MM.1S (cell line): ENCODE results near the gene GRIK3.

Source experiments
- DNase-seq: peaks from one replicate; pipeline ENCODE4 v3.0.0-alpha.2; 2015
- H2AFZ ChIP-seq: fragments of 300-600 bp; sonication (generic); 2 replicates; pipeline ENCODE4 v1.6.0; 2016; ENCODE audit warnings: antibody characterized with exemption, low read length
- H3F3A ChIP-seq: fragments of 300-600 bp; sonication (generic); 2 replicates; pipeline ENCODE4 v1.6.1; 2016; ENCODE audit warnings: mild to moderate bottlenecking, antibody characterized with exemption, low read length, moderate library complexity, mixed read lengths; ENCODE audit not compliant: insufficient read depth
- H3K27ac ChIP-seq: fragments of 300-600 bp; sonication (generic); 2 replicates; pipeline ENCODE4 v1.5.1; 2016; ENCODE audit warnings: mild to moderate bottlenecking, low read length
- H3K27me3 ChIP-seq: fragments of 300-600 bp; sonication (generic); replicated peaks from 2 replicates; pipeline ENCODE4 v1.6.0; 2016; ENCODE audit warnings: low read length; ENCODE audit not compliant: insufficient read depth
- H3K36me3 ChIP-seq: fragments of 300-600 bp; sonication (generic); replicated peaks from 2 replicates; pipeline ENCODE4 v1.6.1; 2016; ENCODE audit warnings: mild to moderate bottlenecking, low read length, mixed read lengths; ENCODE audit not compliant: insufficient read depth
- H3K4me1 ChIP-seq: fragments of 300-600 bp; sonication (generic); 2 replicates; pipeline ENCODE4 v1.6.1; 2016; ENCODE audit warnings: low read length, mixed read lengths
- H3K4me2 ChIP-seq: fragments of 300-600 bp; sonication (generic); 2 replicates; pipeline ENCODE4 v1.6.0; 2016; ENCODE audit warnings: low read depth, low read length
- H3K4me3 ChIP-seq: fragments of 300-600 bp; sonication (generic); 2 replicates; pipeline ENCODE4 v1.5.1; 2016; ENCODE audit warnings: low read length, mixed read lengths
- H3K79me2 ChIP-seq: fragments of 300-600 bp; sonication (generic); 2 replicates; pipeline ENCODE4 v1.6.1; 2016; ENCODE audit warnings: mixed run types, low read length, mixed read lengths
- H3K9ac ChIP-seq: fragments of 300-600 bp; sonication (generic); 2 replicates; pipeline ENCODE4 v1.6.1; 2016; ENCODE audit warnings: low read length, mixed read lengths
- H3K9me2 ChIP-seq: fragments of 300-600 bp; sonication (generic); replicated peaks from 2 replicates; pipeline ENCODE4 v1.6.1; 2016; ENCODE audit warnings: mild to moderate bottlenecking, low read length, mixed read lengths; ENCODE audit not compliant: insufficient read depth
- H3K9me3 ChIP-seq: fragments of 300-600 bp; sonication (generic); replicated peaks from 2 replicates; pipeline ENCODE4 v1.6.1; 2016; ENCODE audit warnings: mild to moderate bottlenecking, low read length, mixed read lengths; ENCODE audit not compliant: insufficient read depth
- H4K20me1 ChIP-seq: fragments of 300-600 bp; sonication (generic); 2 replicates; pipeline ENCODE4 v1.6.1; 2016; ENCODE audit warnings: mild to moderate bottlenecking, low read length, moderate library complexity, mixed read lengths; ENCODE audit not compliant: insufficient read depth
- EZH2 ChIP-seq: fragments of 300-600 bp; sonication (generic); optimal IDR thresholded peaks from 2 replicates; pipeline ENCODE3; 2017; ENCODE audit warnings: low read depth, mild to moderate bottlenecking, antibody characterized with exemption, low read length, mixed read lengths
- EZH2phosphoT487 ChIP-seq: fragments of 300-600 bp; sonication (generic); IDR thresholded peaks from 2 replicates; pipeline ENCODE4 v1.6.1; 2018; ENCODE audit warnings: antibody characterized with exemption, low read length
- TF ChIP-seq, protein P1 (sequence below): fragments of 300-600 bp; sonication (generic); IDR thresholded peaks from 2 replicates; pipeline ENCODE4 v1.5.1; 2016; ENCODE audit warnings: antibody characterized with exemption, low read length, mixed read lengths

The GRIK3 gene

DNA sequence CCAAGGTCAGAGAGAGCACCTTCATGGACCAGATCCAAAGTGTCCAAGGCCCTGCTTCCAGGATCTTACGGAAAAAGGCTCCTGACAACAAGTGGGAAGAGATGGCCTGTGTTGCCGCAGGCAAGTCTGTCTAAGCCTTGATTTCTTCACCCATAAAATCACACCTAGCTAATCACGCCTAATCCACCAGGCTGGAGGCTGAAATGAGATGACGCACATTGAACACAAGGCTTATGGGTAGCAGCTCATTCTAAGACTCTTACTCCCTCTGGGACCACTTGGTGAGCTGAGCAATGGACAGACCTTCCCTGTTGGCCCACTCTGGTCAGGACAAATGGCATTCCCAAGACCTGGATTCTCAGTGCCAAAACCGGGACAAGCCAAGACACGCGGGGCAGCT is 38.2 kb downstream of the GRIK3 start:
- TF ChIP-seq EZH2 (no peak), EZH2phosphoT487 (no peak)
- TF ChIP-seq, protein P1, sequence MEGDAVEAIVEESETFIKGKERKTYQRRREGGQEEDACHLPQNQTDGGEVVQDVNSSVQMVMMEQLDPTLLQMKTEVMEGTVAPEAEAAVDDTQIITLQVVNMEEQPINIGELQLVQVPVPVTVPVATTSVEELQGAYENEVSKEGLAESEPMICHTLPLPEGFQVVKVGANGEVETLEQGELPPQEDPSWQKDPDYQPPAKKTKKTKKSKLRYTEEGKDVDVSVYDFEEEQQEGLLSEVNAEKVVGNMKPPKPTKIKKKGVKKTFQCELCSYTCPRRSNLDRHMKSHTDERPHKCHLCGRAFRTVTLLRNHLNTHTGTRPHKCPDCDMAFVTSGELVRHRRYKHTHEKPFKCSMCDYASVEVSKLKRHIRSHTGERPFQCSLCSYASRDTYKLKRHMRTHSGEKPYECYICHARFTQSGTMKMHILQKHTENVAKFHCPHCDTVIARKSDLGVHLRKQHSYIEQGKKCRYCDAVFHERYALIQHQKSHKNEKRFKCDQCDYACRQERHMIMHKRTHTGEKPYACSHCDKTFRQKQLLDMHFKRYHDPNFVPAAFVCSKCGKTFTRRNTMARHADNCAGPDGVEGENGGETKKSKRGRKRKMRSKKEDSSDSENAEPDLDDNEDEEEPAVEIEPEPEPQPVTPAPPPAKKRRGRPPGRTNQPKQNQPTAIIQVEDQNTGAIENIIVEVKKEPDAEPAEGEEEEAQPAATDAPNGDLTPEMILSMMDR, result no peak

DNA sequence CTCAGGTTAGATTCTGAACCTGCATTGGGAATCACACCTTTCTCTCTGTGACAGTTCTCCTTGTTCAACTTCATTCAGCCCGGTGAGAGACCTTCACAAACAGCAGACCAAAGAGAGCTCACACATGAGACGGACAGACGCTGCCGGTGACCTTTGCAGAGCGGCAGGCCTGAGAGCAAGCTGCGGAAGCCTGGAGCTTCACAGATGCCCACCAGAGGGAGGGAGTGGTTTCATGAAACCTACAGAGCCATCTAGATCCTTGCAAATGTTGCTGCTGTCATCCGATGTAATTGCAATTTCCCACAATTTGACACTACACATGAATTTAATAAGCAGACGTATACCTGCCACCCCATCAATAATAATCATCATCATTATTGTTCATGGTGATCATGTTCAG is 39.4 kb downstream of the GRIK3 start:
- no peak for DNase-seq
- no peaks in the 10 kb centered on the region for H3K36me3 ChIP-seq
- no peaks in the 10 kb centered on the region for H3K4me1 ChIP-seq
- H3K27ac ChIP-seq, result no peak overlapping the region
- no peaks in the 10 kb centered on the region for H4K20me1 ChIP-seq
- no peak overlapping the region for H3K4me3 ChIP-seq
- H3K79me2 ChIP-seq, result no peaks in the 10 kb centered on the region
- H3K9me3 ChIP-seq, result no peaks in the 10 kb centered on the region
- TF ChIP-seq EZH2phosphoT487, result no peak
- TF ChIP-seq EZH2, result no peak
- TF ChIP-seq, protein P1, result no peak
- H3F3A ChIP-seq, result no peaks in the 10 kb centered on the region
- H3K9ac ChIP-seq, result no peak overlapping the region
- peaks cover 89% of the 10 kb centered on the region for H3K27me3 ChIP-seq
- H2AFZ ChIP-seq, result no peak overlapping the region
- no peaks in the 10 kb centered on the region for H3K9me2 ChIP-seq
- H3K4me2 ChIP-seq, result no peak overlapping the region

More for the DNA sequence above, 38.2 kb downstream of the GRIK3 start:
- Histone ChIP-seq H3K9me3 (no peaks in the 10 kb centered on the region), H3K4me3 (no peak overlapping the region), H2AFZ (no peak overlapping the region), H3K4me1 (no peaks in the 10 kb centered on the region), H3K27ac (no peak overlapping the region), H3K4me2 (no peak overlapping the region), H3K79me2 (no peaks in the 10 kb centered on the region), H4K20me1 (no peaks in the 10 kb centered on the region), H3F3A (no peaks in the 10 kb centered on the region), H3K9ac (no peak overlapping the region), H3K9me2 (no peaks in the 10 kb centered on the region), H3K27me3 (peaks cover 89% of the 10 kb centered on the region), H3K36me3 (no peaks in the 10 kb centered on the region)
- no peak for DNase-seq

DNA sequence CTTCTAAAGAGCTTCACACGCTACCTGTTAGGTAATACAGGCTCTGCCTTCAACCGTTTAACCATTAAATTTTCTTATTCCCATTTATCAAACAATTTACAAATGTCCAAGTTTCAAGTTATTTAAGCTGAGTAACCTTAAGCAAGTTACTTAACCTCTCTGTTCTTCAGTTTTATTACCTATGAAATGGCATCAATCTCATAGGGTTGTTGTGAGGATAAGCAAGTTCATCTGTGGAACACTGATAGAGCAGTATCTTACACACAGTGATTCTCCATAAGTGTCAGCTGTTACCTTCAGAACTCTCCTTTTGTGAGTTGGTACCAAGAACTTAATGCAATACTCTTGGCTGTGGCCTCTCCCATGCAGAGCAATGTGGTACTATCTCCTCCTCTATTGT is 40.0 kb downstream of the GRIK3 start:
- Histone ChIP-seq H3K9ac (no peak overlapping the region), H3K79me2 (no peaks in the 10 kb centered on the region), H3K4me2 (no peak overlapping the region), H3K27me3 (peaks cover 89% of the 10 kb centered on the region), H3K9me3 (no peaks in the 10 kb centered on the region), H2AFZ (no peak overlapping the region), H3F3A (no peaks in the 10 kb centered on the region), H3K9me2 (no peaks in the 10 kb centered on the region), H3K27ac (no peak overlapping the region), H3K4me3 (no peak overlapping the region), H3K4me1 (no peaks in the 10 kb centered on the region), H3K36me3 (no peaks in the 10 kb centered on the region), H4K20me1 (no peaks in the 10 kb centered on the region)
- no peak for TF ChIP-seq EZH2phosphoT487
- TF ChIP-seq, protein P1, result no peak
- TF ChIP-seq EZH2, result no peak
- DNase-seq, result no peak
